Stimulated activated CD4-positive, alpha-beta T cell treated with anti-CD3 and anti-CD28 coated beads, Interleukin-15, amount 100 ng/mL, for 1 hour (primary cell): ENCODE measurements around the gene CDK19.
"Not testable (repeated sequence)": the region's sequence is repeated elsewhere in the genome, so short reads cannot be mapped to it uniquely, and the experiment has no call there.

Experiments
- DNase-seq, 2 donors: peaks; one replicate each; pipeline ENCODE4 v3.0.0-alpha.2; 2020; ENCODE audit warnings: low read depth in 1 of 2, low spot score in 1 of 2

CDK19 gene

GRCh38 chr6:110815411-110816409 lies at the start of gene CDK19:
TSS of gene CDK19 (minus strand) at chr6:110815469. CDS start at chr6:110815136, 333 bp downstream.
- peak; percentile 95 to 96 for DNase-seq

DNA sequence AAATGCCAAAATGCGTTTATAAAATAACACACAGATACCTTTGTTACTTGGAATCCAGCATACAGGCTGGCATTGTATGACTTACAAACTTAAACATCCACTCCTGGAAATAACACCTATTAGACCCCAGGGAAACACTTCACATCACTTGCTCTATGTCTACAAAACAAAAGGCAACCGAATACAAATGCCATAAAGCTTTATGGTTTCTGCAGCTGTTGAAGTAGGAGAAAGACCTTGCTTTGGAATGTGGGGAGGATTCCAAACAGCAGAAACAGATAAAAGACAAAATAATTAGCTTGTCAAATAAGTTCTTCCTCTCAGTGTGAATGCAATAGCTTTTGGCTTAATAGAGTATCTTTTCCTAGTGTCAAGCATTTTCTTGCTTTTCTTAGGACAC lies 49.6 kb upstream of the CDK19 start:
- DNase-seq, result no peak

GRCh38 chr6:110859335-110859792 lies 44.1 kb upstream of the CDK19 start:
- DNase-seq, result no peak

DNA sequence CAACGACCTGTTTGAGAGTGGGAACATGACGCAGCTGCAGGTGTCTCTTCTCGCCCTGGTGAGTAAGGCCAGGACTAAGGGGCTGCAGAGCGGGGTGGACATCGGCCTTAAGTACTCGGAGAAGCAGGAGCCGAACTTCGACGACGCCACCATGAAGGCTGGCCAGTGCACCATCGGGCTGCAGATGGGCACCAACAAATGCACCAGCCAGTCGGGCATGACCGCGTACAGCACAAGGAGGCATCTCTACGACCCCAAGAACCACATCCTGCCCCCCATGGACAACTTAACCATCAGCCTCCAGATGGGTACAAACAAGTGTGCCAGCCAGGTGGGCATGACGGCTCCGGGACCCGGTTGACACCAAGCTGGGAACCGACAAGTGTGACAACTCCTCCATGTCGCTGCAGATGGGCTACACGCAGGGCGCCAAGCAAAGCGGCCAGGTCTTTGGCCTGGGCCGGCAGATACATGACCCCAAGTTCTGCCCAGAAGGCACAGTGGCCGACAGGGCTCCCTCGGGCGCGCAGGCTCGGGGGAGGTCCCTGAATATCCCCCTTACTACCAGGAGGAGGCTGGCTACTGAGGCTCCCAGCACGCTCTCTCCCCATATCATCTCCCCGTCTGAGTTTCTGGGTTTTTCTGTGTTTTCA lies 43.4 kb upstream of the CDK19 start:
- DNase-seq, result no peak

GRCh38 chr6:110858016-110858415 lies 42.7 kb upstream of the CDK19 start:
- no peak for DNase-seq

DNA sequence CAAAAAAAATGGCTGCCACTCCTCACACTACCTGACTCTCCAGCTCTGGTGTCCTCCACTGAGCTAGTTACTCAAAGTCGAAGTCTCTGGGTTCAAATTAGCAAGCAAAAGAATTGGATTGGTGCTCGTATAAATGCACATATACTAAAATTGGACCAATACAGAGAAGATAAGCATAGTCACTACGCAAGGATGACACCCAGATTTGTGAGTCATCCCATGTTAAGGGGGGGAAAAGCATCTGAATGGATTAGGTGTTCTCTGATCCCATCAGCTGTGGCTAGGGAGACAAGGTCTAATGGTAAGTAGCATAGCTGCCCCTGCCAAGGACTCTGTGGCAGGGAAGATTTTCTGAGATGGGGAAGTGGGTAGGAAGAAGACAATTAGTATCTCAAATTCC lies 41.0 kb upstream of the CDK19 start:
- no peak for DNase-seq

DNA sequence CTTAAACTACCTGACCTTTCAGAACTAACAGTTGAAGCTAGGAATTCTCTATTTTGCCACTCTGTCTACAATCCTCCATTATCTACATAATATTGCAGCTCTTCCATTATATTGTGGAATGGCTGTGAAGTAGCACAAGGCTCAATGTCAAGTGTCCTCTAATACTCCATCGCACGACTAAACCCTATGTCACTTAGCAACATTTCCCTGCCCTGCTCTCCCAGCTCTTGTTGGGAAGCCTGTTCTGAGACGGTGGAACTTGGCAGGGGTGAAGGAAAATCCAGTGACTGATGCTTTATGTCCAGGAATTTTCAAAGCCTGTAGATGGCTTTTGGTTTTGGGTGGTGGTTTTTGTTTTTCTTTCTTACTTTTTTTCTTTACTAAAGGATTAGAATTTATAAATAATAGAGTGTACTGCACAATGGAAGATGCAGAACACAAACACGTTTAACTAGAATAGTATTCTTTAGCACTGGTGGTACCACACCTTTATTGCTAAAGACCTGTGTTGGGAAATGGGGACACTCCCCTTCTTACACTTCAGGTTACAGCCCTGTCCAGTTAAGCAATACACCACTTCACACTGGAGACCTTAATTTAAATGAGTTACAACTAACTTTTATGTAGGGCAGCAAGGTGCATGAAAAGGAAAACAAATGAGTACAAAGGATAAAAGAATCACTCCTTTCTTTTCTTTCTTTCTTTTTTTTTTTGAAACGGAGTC lies 38.6 kb upstream of the CDK19 start:
- no peak for DNase-seq

DNA sequence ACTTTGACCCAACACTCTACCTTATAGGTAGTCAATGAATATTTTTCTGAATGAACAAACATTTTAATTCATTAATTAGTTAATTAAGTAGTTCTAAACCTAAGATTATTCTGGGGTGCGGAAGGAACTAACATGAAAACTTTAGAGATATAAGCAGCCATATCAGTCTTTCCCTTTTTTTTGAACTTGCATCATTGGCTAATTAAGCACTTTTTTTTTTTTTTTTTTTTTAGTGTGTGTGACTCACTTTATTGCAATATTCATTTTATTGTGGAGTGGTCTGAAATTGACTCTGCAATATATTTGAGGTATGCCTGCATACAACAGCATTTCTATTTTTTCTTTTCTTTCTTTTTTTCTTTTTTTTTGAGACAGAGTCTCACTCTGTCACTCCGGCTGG lies 37.5 kb upstream of the CDK19 start:
- no peak for DNase-seq

DNA sequence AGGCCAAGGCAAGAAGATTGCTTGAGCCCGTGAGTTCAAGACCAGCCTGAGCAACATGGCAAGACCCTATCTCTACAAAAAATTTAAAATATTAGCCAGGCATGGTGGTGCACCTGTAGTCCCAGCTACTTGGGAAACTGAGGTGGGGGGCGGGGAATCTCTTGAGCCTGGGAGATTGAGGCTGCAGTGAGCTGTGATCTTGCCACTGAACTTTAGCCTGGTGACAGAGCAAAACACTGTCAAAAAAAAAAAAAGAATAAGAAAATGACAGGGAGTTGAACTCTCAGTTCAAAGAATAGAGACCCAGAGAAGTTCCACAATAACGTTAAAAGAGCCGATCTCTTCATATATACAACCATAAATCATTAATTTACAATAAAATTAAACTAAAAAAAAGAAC lies 34.5 kb upstream of the CDK19 start:
- DNase-seq, result no peak

DNA sequence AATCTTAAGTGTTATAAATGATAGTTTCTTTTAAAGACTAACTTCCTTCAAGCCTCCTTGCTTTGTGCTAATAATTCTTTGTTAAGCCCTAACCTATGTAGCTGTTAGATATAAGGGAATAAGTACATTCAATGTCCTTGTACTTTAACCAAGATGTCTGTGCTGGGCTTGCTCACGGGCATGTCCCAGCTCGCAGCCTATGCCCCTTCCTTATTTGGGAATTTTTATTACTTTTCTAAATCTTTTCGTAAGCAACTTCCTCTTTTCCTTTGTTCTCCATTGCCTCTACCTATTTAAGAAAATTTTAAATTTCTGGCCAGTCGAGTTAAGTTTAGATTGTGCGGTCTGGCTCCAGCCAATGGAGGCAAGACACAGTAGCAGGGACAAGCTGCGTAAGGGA lies 26.0 kb upstream of the CDK19 start:
- DNase-seq, result no peak

DNA sequence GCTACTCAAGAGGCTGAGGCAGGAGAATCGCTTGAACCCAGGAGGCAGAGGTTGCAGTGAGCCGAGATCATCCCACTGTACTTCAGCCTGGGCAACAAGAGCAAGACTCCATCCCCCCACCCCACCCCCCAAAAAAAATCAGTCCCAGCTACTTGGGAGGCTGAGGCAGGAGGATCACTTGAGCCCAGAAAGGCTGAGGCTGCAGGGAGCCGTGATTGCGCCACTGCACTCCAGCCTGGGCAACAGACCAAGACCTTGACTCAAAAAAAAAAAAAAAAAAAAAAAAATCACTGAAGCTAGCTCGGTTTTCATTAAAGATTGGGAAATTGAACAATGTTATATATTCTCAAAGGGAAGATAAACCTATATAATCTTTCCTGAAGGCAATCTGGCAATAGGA lies 20.5 kb upstream of the CDK19 start:
- DNase-seq, result not testable (repeated sequence)

GRCh38 chr6:110833831-110834230 lies 18.6 kb upstream of the CDK19 start:
- no peak for DNase-seq

- DNase-seq, result no peak
These were observed 16.1 kb upstream of the CDK19 start for GRCh38 chr6:110831405-110831804.

DNA sequence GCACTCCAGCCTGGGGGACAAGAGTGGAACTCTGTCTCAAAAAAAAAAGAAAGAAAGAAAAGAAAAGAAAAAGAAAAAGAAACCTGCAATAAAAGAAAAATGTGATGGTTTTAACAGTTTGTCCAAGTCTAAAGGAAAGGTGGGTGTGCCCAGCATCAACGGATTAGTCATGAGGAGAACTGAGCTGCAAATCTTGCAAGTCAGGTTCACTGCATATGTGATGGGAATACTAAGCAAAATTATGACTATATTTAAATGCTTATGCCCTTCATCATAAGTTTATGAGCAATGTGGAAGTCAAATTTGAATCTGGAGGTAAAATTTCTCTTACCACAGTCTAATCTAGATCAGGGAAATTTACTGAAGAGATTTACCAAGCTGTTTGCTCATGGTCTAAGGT lies 13.1 kb upstream of the CDK19 start:
- DNase-seq, result no peak

DNA sequence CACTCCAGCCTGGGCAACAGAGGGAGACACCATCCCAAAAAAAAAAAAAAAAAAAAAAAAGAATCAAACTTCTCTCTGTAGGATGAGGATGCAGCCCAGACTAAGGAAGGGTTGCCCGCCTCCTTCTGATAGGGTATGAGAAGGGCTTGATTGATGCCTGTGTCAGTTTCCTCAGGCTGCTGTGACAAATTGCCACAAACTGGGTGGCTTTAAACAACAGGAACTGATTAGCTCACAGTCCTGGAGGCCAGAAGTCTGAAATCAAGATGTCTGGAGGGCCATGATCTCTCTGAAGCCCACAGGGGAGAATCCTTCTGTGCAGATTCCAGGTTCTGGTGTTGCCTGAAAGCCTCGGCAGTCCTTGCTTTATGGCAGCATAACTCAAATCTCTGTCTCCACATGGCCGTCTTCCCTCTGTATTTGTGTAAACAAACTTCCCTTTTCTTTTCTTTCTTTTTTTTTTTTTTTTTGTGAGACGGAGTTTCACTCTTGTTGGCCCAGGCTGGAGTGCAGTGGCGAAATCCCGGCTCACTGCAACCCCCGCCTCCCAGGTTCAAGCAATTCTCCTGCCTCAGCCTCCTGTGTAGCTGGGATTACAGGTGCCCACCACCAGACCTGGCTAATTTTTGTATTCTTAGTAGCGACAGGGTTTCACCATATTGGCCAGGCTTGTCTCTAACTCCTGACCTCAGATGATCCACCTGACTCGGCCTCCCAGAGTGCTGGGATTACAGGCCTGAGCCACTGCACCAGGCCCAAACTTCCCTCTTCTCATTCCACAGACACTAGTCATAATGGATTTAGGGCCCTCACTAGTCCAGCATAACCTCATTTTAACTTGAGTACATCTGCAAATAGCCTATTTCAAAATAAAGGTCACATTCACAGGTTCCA lies 11.2 kb upstream of the CDK19 start:
- no peak for DNase-seq

GRCh38 chr6:110823146-110823545 lies 7.9 kb upstream of the CDK19 start:
- no peak for DNase-seq

- no peak for DNase-seq
These were observed 7.0 kb upstream of the CDK19 start for GRCh38 chr6:110822249-110822648.

- DNase-seq, result no peak
These were observed 1.4 kb upstream of the CDK19 start for GRCh38 chr6:110816677-110817076.

GRCh38 chr6:110815015-110815410 lies 256 bp downstream of the CDK19 start:
- DNase-seq, result no peak
